Hepatocyte (in vitro differentiated cells): ENCODE measurements around the gene OSBPL3. TPM values are rescaled to one million over a fixed set of nuclear protein-coding genes. Genes with fewer than 3 reads are reported as not detected.
A peak's percentile ranks its signal among the peaks of the same experiment; 100 is the strongest.

ENCODE experiments used
- DNase-seq: peaks from one replicate; pipeline ENCODE4 v3.0.0-alpha.2; 2016; ENCODE audit warnings: low spot score
- H2AFZ ChIP-seq: fragments of 200-600 bp; sonication (generic); 2 replicates; pipeline ENCODE4 v1.6.0; 2016; ENCODE audit warnings: antibody characterized with exemption, mild to moderate bottlenecking
- H3K27ac ChIP-seq: fragments of 200-600 bp; sonication (generic); 2 replicates; pipeline ENCODE4 v1.5.1; 2016; ENCODE audit warnings: mild to moderate bottlenecking
- H3K27me3 ChIP-seq: fragments of 200-600 bp; sonication (generic); 2 replicates; pipeline ENCODE4 v1.6.1; 2016
- H3K36me3 ChIP-seq: fragments of 200-600 bp; sonication (generic); replicated peaks from 2 replicates; pipeline ENCODE4 v1.5.1; 2016; ENCODE audit warnings: low read depth; ENCODE audit not compliant: insufficient read depth
- H3K4me1 ChIP-seq: fragments of 200-600 bp; sonication (generic); 2 replicates; pipeline ENCODE4 v1.5.1; 2016; ENCODE audit warnings: mild to moderate bottlenecking, moderate library complexity; ENCODE audit not compliant: insufficient read depth
- H3K4me2 ChIP-seq: fragments of 200-600 bp; sonication (generic); 2 replicates; pipeline ENCODE4 v1.6.0; 2016
- H3K4me3 ChIP-seq: fragments of 200-600 bp; sonication (generic); 2 replicates; pipeline ENCODE4 v1.5.1; 2016; ENCODE audit warnings: mild to moderate bottlenecking
- H3K79me2 ChIP-seq: fragments of 200-600 bp; sonication (generic); 2 replicates; pipeline ENCODE4 v1.6.0; 2017; ENCODE audit warnings: mild to moderate bottlenecking
- H3K9me2 ChIP-seq: fragments of 200-600 bp; sonication (generic); replicated peaks from 2 replicates; pipeline ENCODE4 v1.6.0; 2017; ENCODE audit warnings: mild to moderate bottlenecking; ENCODE audit not compliant: insufficient read depth
- H3K9me3 ChIP-seq: fragments of 200-600 bp; sonication (generic); 2 replicates; pipeline ENCODE4 v1.5.1; 2016; ENCODE audit warnings: low read depth, mild to moderate bottlenecking
- H4K20me1 ChIP-seq: fragments of 200-600 bp; sonication (generic); 2 replicates; pipeline ENCODE4 v1.6.0; 2016; ENCODE audit warnings: mild to moderate bottlenecking; ENCODE audit not compliant: insufficient read depth, poor library complexity, severe bottlenecking
- CTCF ChIP-seq: fragments of 200-600 bp; sonication (generic); IDR thresholded peaks from 2 replicates; pipeline ENCODE4 v1.5.1; 2016; ENCODE audit warnings: antibody characterized with exemption, mild to moderate bottlenecking; ENCODE audit not compliant: poor library complexity
- EZH2 ChIP-seq: fragments of 200-600 bp; sonication (generic); IDR thresholded peaks from 2 replicates; pipeline ENCODE4 v1.6.1; 2016; ENCODE audit warnings: antibody characterized with exemption, mild to moderate bottlenecking, borderline replicate concordance
- EZH2phosphoT487 ChIP-seq: fragments of 200-600 bp; sonication (generic); IDR thresholded peaks from one replicate; pipeline ENCODE4 v1.6.1; 2018; ENCODE audit warnings: antibody characterized with exemption, mild to moderate bottlenecking, low read depth, moderate library complexity; ENCODE audit not compliant: unreplicated experiment, severe bottlenecking
- WGBS: methylation state at CpG from one replicate; pipeline ENCODE4 v1.1.6; 2016; ENCODE audit warnings: low lambda C conversion rate; ENCODE audit errors: missing lambda C conversion rate; 5-methylcytosine and 5-hydroxymethylcytosine counted together
- polyA plus RNA-seq: library from polyadenylated mRNA; unstranded; fragments of >200 nt; fragmentation: Nextera tagmentation; extraction: Ambion mirVana; gene quantifications from 2 replicates; pipeline ENCODE4 v1.2.1, GENCODE V29; 2016
- total RNA-seq: library from RNA; depleted of rRNA; stranded (reverse); fragments of >200 nt; gene quantifications from 2 replicates; pipeline ENCODE4 v1.2.3, GENCODE V29; 2014

The OSBPL3 gene
- total and polyA plus RNA-seq, 2 experiments from 2014 or later, result 11.4 to 18.0 TPM

- H3K9me3 ChIP-seq, result no peaks in the 10 kb centered on the region
- H3K36me3 ChIP-seq, result no peaks in the 10 kb centered on the region
- no peak overlapping the region for H3K27ac ChIP-seq
- H3K9me2 ChIP-seq, result no peaks in the 10 kb centered on the region
- no peaks in the 10 kb centered on the region for H3K27me3 ChIP-seq
- 91% methylated on average over 1 of the region's 1 CpG for WGBS
- no peak overlapping the region for H2AFZ ChIP-seq
- H3K4me3 ChIP-seq, result no peak overlapping the region
- no peaks in the 10 kb centered on the region for H4K20me1 ChIP-seq
- no peak overlapping the region for H3K4me2 ChIP-seq
- H3K4me1 ChIP-seq, result peaks cover 12% of the 10 kb centered on the region
- no peak for DNase-seq
- TF ChIP-seq CTCF (no peak), EZH2 (no peak), EZH2phosphoT487 (no peak)
- peaks cover 43% of the 10 kb centered on the region for H3K79me2 ChIP-seq
These were observed 228.5 kb downstream of the OSBPL3 start for GRCh38 chr7:24751484-24751883.

GRCh38 chr7:24750441-24751055, 229.4 kb downstream of the OSBPL3 start:
- H3K9me2 ChIP-seq, result no peaks in the 10 kb centered on the region
- H4K20me1 ChIP-seq, result no peaks in the 10 kb centered on the region
- DNase-seq, result no peak
- H3K79me2 ChIP-seq, result peaks cover 43% of the 10 kb centered on the region
- peaks cover 15% of the 10 kb centered on the region for H3K4me1 ChIP-seq
- H3K27ac ChIP-seq, result peak overlapping the region; percentile 65
- no peak overlapping the region for H3K4me3 ChIP-seq
- no peaks in the 10 kb centered on the region for H3K9me3 ChIP-seq
- no peaks in the 10 kb centered on the region for H3K36me3 ChIP-seq
- no peak overlapping the region for H3K4me2 ChIP-seq
- WGBS, result 92% methylated on average over 3 of the region's 3 CpGs
- H2AFZ ChIP-seq, result no peak overlapping the region
- TF ChIP-seq CTCF (no peak), EZH2phosphoT487 (no peak), EZH2 (no peak)
- no peaks in the 10 kb centered on the region for H3K27me3 ChIP-seq

- WGBS, result 96% methylated on average over 2 of the region's 2 CpGs
- no peaks in the 10 kb centered on the region for H3K9me3 ChIP-seq
- H3K27ac ChIP-seq, result no peak overlapping the region
- no peak overlapping the region for H3K4me3 ChIP-seq
- H3K4me1 ChIP-seq, result peaks cover 11% of the 10 kb centered on the region
- H2AFZ ChIP-seq, result no peak overlapping the region
- no peaks in the 10 kb centered on the region for H4K20me1 ChIP-seq
- peaks cover 29% of the 10 kb centered on the region for H3K79me2 ChIP-seq
- H3K9me2 ChIP-seq, result no peaks in the 10 kb centered on the region
- no peak for TF ChIP-seq CTCF
- no peak for TF ChIP-seq EZH2
- no peak for TF ChIP-seq EZH2phosphoT487
- H3K27me3 ChIP-seq, result no peaks in the 10 kb centered on the region
- no peaks in the 10 kb centered on the region for H3K36me3 ChIP-seq
- no peak for DNase-seq
- H3K4me2 ChIP-seq, result no peak overlapping the region
These were observed 231.5 kb downstream of the OSBPL3 start for GRCh38 chr7:24748521-24748920.

Other genes starting within 250 kb of the OSBPL3 start
- gene GSDME, start 222.7 kb downstream of the OSBPL3 start, total RNA-seq, result 33.9 and 35.1 TPM in 2 replicates
- gene GSDME, start 222.7 kb downstream of the OSBPL3 start, polyA plus RNA-seq, result 48.1 and 48.6 TPM in 2 replicates
- 78.7 and 91.3 TPM in 2 replicates for gene CYCS, start 145.1 kb upstream of the OSBPL3 start, total RNA-seq
- gene CYCS, start 145.1 kb upstream of the OSBPL3 start, polyA plus RNA-seq, result 129 and 155 TPM in 2 replicates
- not detected in 2 replicates for gene NPVF, start 248.3 kb upstream of the OSBPL3 start, total RNA-seq
- gene NPVF, start 248.3 kb upstream of the OSBPL3 start, polyA plus RNA-seq, result not detected in 2 replicates